Trophoblast cell (in vitro differentiated cells and primary cell): ENCODE results near the gene KCNQ1.
A peak's percentile ranks its signal among the peaks of the same experiment; 100 is the strongest.

Source experiments
- DNase-seq, 2 donors: peaks; one replicate each; pipeline ENCODE4 v3.0.0-alpha.2; 2016
- H2AFZ ChIP-seq: 2 replicates; pipeline ENCODE4 v1.6.1; 2013; ENCODE audit warnings: low read length, moderate library complexity, mild to moderate bottlenecking; ENCODE audit not compliant: insufficient read depth, poor library complexity
- H2AK5ac ChIP-seq: 2 replicates; pipeline ENCODE4 v1.6.1; 2013; ENCODE audit warnings: mild to moderate bottlenecking, low read length
- H2BK120ac ChIP-seq: 2 replicates; pipeline ENCODE4 v1.6.1; 2013; ENCODE audit warnings: low read length, mild to moderate bottlenecking, moderate library complexity; ENCODE audit not compliant: insufficient read depth, poor library complexity
- H2BK12ac ChIP-seq: 2 replicates; pipeline ENCODE4 v1.6.1; 2013; ENCODE audit warnings: mild to moderate bottlenecking, low read length, moderate library complexity
- H2BK5ac ChIP-seq: 2 replicates; pipeline ENCODE4 v1.6.1; 2013; ENCODE audit warnings: low read length, low read depth, moderate library complexity, mild to moderate bottlenecking; ENCODE audit not compliant: poor library complexity
- H3K14ac ChIP-seq: 2 replicates; pipeline ENCODE4 v1.6.1; 2013; ENCODE audit warnings: mild to moderate bottlenecking, low read length
- H3K18ac ChIP-seq: 2 replicates; pipeline ENCODE4 v1.6.1; 2013; ENCODE audit warnings: mild to moderate bottlenecking, low read length
- H3K23ac ChIP-seq: 2 replicates; pipeline ENCODE4 v1.6.1; 2013; ENCODE audit warnings: low read length
- H3K27ac ChIP-seq: 2 replicates; pipeline ENCODE4 v1.5.1; 2013; ENCODE audit warnings: low read depth, mild to moderate bottlenecking, inconsistent platforms, low read length, moderate library complexity
- H3K27me3 ChIP-seq: 2 replicates; pipeline ENCODE4 v1.6.1; 2013; ENCODE audit warnings: inconsistent platforms, mild to moderate bottlenecking, low read length, moderate library complexity; ENCODE audit not compliant: insufficient read depth
- H3K36me3 ChIP-seq, 2 experiments: 1 replicate in 1 of 2; 2 replicates in 1 of 2; pipeline ENCODE4 v1.6.1; 2013; ENCODE audit warnings: low read length in 2 of 2, mild to moderate bottlenecking in 2 of 2, moderate library complexity in 1 of 2; ENCODE audit not compliant: insufficient read depth in 2 of 2, control insufficient read depth in 1 of 2
- H3K4ac ChIP-seq: 2 replicates; pipeline ENCODE4 v1.6.1; 2013; ENCODE audit warnings: low read depth, mild to moderate bottlenecking, low read length, moderate library complexity
- H3K4me1 ChIP-seq, 2 experiments: 1 replicate in 1 of 2; 2 replicates in 1 of 2; pipeline ENCODE4 v1.6.1; 2013; ENCODE audit warnings: low read length in 2 of 2, mild to moderate bottlenecking in 2 of 2, moderate library complexity in 1 of 2; ENCODE audit not compliant: insufficient read depth in 2 of 2, control insufficient read depth in 1 of 2
- H3K4me2 ChIP-seq: 2 replicates; pipeline ENCODE4 v1.6.1; 2013; ENCODE audit warnings: inconsistent platforms, mild to moderate bottlenecking, low read length, moderate library complexity
- H3K4me3 ChIP-seq: 2 replicates; pipeline ENCODE4 v1.5.1; 2013; ENCODE audit warnings: mild to moderate bottlenecking, low read depth, low read length, inconsistent platforms
- H3K79me1 ChIP-seq: one replicate; pipeline ENCODE4 v1.6.1; 2013; ENCODE audit warnings: low read length
- H3K79me2 ChIP-seq: 2 replicates; pipeline ENCODE4 v1.6.1; 2013; ENCODE audit warnings: low read length, mild to moderate bottlenecking; ENCODE audit not compliant: control insufficient read depth, insufficient read depth, poor library complexity
- H3K9ac ChIP-seq: 2 replicates; pipeline ENCODE4 v1.6.1; 2013; ENCODE audit warnings: mild to moderate bottlenecking, low read length
- H3K9me3 ChIP-seq: 2 replicates; pipeline ENCODE4 v1.6.1; 2013; ENCODE audit warnings: low read depth, mild to moderate bottlenecking, control low read depth, inconsistent platforms, low read length; ENCODE audit not compliant: insufficient read depth
- H4K12ac ChIP-seq: 2 replicates; pipeline ENCODE4 v1.6.1; 2013; ENCODE audit warnings: low read depth, mild to moderate bottlenecking, low read length, moderate library complexity
- H4K8ac ChIP-seq: 2 replicates; pipeline ENCODE4 v1.6.1; 2013; ENCODE audit warnings: low read depth, mild to moderate bottlenecking, low read length, moderate library complexity
- H4K91ac ChIP-seq: one replicate; pipeline ENCODE4 v1.6.1; 2013; ENCODE audit warnings: low read depth, mild to moderate bottlenecking, low read length, moderate library complexity
- WGBS: extraction: QIAGEN DNeasy Blood & Tissue Kit; methylation state at CpG from one replicate; pipeline ENCODE4 v1.1.7; 2013; ENCODE audit warnings: missing lambda C conversion rate; ENCODE audit not compliant: insufficient read length, insufficient coverage; ENCODE audit errors: extremely low coverage; 5-methylcytosine and 5-hydroxymethylcytosine counted together

KCNQ1 gene

GRCh38 chr11:2885017-2885677, 440.3 kb downstream of the KCNQ1 start:
- peak; percentile 30 to 54 for DNase-seq
- no peak overlapping the region for H3K4ac ChIP-seq
- peaks cover 7% of the 10 kb centered on the region for H3K79me2 ChIP-seq
- H2BK5ac ChIP-seq: peak overlapping the region; percentile 3
- peaks cover 18% of the 10 kb centered on the region for H3K79me1 ChIP-seq
- peak overlapping the region; percentile 14 for H4K8ac ChIP-seq
- peak overlapping the region; percentile 47 for H4K91ac ChIP-seq
- peaks cover 0 to 8% of the 10 kb centered on the region in 2 experiments for H3K36me3 ChIP-seq
- H3K23ac ChIP-seq: no peak overlapping the region
- peak overlapping the region; percentile 64 for H2BK12ac ChIP-seq
- peak overlapping the region; percentile 6 for H2AK5ac ChIP-seq
- peaks cover 4% of the 10 kb centered on the region for H3K9me3 ChIP-seq
- H3K4me1 ChIP-seq: peaks cover 6 to 12% of the 10 kb centered on the region in 2 experiments
- peak overlapping the region; percentile 6 for H4K12ac ChIP-seq
- peak overlapping the region; percentile 26 for H2BK120ac ChIP-seq
- H3K4me2 ChIP-seq: peak overlapping the region; percentile 78
- peak overlapping the region; percentile 52 for H3K27ac ChIP-seq
- no CpG with 5 or more reads among the region's 80 CpGs for WGBS
- H2AFZ ChIP-seq: no peak overlapping the region
- peak overlapping the region; percentile 24 for H3K9ac ChIP-seq
- peak overlapping the region; percentile 24 for H3K18ac ChIP-seq
- H3K4me3 ChIP-seq: peak overlapping the region; percentile 78
- peak overlapping the region; percentile 83 for H3K14ac ChIP-seq
- H3K27me3 ChIP-seq: peaks cover 12% of the 10 kb centered on the region

- Histone ChIP-seq H3K18ac (peak within 1 kb of the TSS; percentile 50), H3K9me3 (peaks cover 4% of the 10 kb centered on the region), H3K79me2 (peaks cover 7% of the 10 kb centered on the region), H2BK5ac (peak within 1 kb of the TSS; percentile 48), H3K4me1 (peaks cover 6 to 12% of the 10 kb centered on the region in 2 experiments), H4K12ac (peak within 1 kb of the TSS; percentile 6), H2BK120ac (peak within 1 kb of the TSS; percentile 69), H3K27ac (peak within 1 kb of the TSS; percentile 73), H3K27me3 (peaks cover 12% of the 10 kb centered on the region), H3K4ac (no peak within 1 kb of the TSS), H3K4me3 (peak within 1 kb of the TSS; percentile 78), H2AK5ac (peak within 1 kb of the TSS; percentile 57), H3K14ac (peak within 1 kb of the TSS; percentile 83), H2BK12ac (peak within 1 kb of the TSS; percentile 73), H2AFZ (no peak within 1 kb of the TSS), H4K8ac (peak within 1 kb of the TSS; percentile 80), H3K36me3 (peaks cover 0 to 8% of the 10 kb centered on the region in 2 experiments), H4K91ac (peak within 1 kb of the TSS; percentile 88), H3K9ac (peak within 1 kb of the TSS; percentile 24), H3K4me2 (peak within 1 kb of the TSS; percentile 78), H3K23ac (no peak within 1 kb of the TSS), H3K79me1 (peaks cover 18% of the 10 kb centered on the region)
- WGBS: no CpG with 5 or more reads among the region's 61 CpGs
- DNase-seq: peak; percentile 68 to 86
Measured at GRCh38 chr11:2885678-2886081, 440.9 kb downstream of the KCNQ1 start, which contains the start of gene CDKN1C. TSS of gene CDKN1C (minus strand) at chr11:2885775. CDS start at chr11:2885456, 319 bp downstream.

GRCh38 chr11:2886191-2886894, 441.5 kb downstream of the KCNQ1 start:
- H4K91ac ChIP-seq: peak overlapping the region; percentile 88
- peak overlapping the region; percentile 69 for H2BK120ac ChIP-seq
- H3K23ac ChIP-seq: no peak overlapping the region
- H2BK12ac ChIP-seq: peak overlapping the region; percentile 73
- WGBS: no CpG with 5 or more reads among the region's 49 CpGs
- peaks cover 7% of the 10 kb centered on the region for H3K79me2 ChIP-seq
- H3K9ac ChIP-seq: no peak overlapping the region
- H3K4me3 ChIP-seq: no peak overlapping the region
- H4K8ac ChIP-seq: peak overlapping the region; percentile 80
- H3K4ac ChIP-seq: no peak overlapping the region
- H4K12ac ChIP-seq: no peak overlapping the region
- peak; percentile 29 to 44 for DNase-seq
- H3K36me3 ChIP-seq: peaks cover 0 to 8% of the 10 kb centered on the region in 2 experiments
- peak overlapping the region; percentile 36 for H3K4me2 ChIP-seq
- H3K4me1 ChIP-seq: peaks cover 6 to 12% of the 10 kb centered on the region in 2 experiments
- peak overlapping the region; percentile 50 for H3K18ac ChIP-seq
- peaks cover 4% of the 10 kb centered on the region for H3K9me3 ChIP-seq
- peaks cover 18% of the 10 kb centered on the region for H3K79me1 ChIP-seq
- H3K27me3 ChIP-seq: peaks cover 12% of the 10 kb centered on the region
- peak overlapping the region; percentile 57 for H2AK5ac ChIP-seq
- H3K14ac ChIP-seq: peak overlapping the region; percentile 65
- peak overlapping the region; percentile 33 for H2BK5ac ChIP-seq
- H2AFZ ChIP-seq: no peak overlapping the region
- H3K27ac ChIP-seq: no peak overlapping the region

GRCh38 chr11:2886936-2887335, 442.1 kb downstream of the KCNQ1 start:
- H2AFZ ChIP-seq: no peak overlapping the region

More at GRCh38 chr11:2886936-2887335, 442.1 kb downstream of the KCNQ1 start:
- Histone ChIP-seq H2BK12ac (no peak overlapping the region), H3K14ac (no peak overlapping the region), H3K79me2 (peaks cover 7% of the 10 kb centered on the region), H4K91ac (no peak overlapping the region), H3K27ac (no peak overlapping the region), H3K4me1 (peaks cover 8 to 18% of the 10 kb centered on the region in 2 experiments), H3K79me1 (peaks cover 22% of the 10 kb centered on the region), H4K8ac (no peak overlapping the region), H3K23ac (no peak overlapping the region), H2BK120ac (no peak overlapping the region), H3K4ac (no peak overlapping the region), H3K9me3 (peaks cover 4% of the 10 kb centered on the region), H3K4me2 (no peak overlapping the region), H2BK5ac (no peak overlapping the region), H3K4me3 (no peak overlapping the region), H2AK5ac (no peak overlapping the region), H3K36me3 (peaks cover 0 to 8% of the 10 kb centered on the region in 2 experiments), H3K18ac (no peak overlapping the region), H3K9ac (no peak overlapping the region), H3K27me3 (peaks cover 12% of the 10 kb centered on the region), H4K12ac (no peak overlapping the region)
- no peak for DNase-seq
- no CpG with 5 or more reads among the region's 5 CpGs for WGBS
